Mesangial cell (primary cell): ENCODE results near the gene RASA4. TPM values are rescaled to one million over a fixed set of nuclear protein-coding genes. Genes with fewer than 3 reads are reported as not detected.

ENCODE experiments used
- total RNA-seq: library from RNA; depleted of rRNA; stranded (reverse); fragments of >200 nt; gene quantifications from 2 replicates; pipeline ENCODE4 v1.2.3, GENCODE V29; 2015

The RASA4 gene
- 3.4 and 16.2 TPM in 2 replicates for total RNA-seq

DNA sequence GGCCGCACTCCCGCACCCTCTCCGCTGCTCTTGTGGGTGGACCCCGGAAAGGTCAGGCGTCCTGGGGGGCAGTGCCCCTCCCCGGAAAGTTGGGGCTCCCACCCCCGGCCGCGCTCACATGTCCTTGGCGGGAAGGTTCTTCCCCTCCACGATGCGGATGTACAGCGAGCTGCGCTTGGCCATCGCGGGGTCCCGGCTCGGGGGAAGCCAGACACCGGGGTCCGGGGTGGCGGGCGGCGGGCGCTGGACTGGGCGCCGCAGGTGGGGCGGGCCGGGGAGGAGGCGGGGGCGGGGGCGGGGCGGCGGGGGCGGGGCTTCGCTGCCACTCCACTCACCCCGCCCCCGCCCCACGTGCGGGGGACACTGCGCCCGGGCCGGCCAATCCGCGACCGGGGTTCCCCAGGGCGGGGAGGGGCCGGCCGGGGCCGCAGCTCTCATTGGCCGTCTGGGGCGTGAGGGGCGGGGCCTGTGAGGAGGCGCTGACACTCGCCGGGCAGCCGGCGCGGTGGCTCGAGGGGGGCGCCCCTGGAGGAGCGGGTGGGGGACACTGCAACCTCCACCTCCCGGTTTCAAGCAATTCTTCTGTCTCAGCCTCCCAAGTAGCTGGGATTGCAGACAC lies at the start of gene RASA4:
TSS of gene RASA4 (minus strand) at position 250 of the 619 bp plus-strand sequence. CDS start at position 183, 67 bp downstream.

DNA sequence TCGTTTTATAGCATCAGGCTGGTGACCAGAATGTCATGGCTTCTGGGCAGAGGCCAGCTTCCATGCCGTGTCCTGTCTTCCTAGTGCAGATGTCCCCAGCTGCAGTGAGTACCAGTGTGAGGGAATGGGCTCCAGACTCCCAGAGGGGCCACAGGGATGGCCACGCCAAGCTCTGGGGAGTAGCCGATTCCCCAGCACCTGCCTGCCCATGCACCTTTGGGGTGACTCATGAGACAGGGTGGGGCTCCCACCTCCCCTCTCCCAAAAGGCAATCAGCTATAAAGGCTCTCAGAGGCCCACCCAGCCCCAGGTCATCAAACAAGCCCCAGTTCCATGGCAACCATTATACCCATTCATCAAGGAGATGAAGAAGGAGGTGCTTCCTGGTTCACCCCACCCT lies 33.4 kb upstream of the RASA4 start, which contains the start of gene SPDYE2B:
TSS of gene SPDYE2B (plus strand) at position 396 of the 400 bp plus-strand sequence. CDS start 2,030 bp downstream, outside the sequence.

DNA sequence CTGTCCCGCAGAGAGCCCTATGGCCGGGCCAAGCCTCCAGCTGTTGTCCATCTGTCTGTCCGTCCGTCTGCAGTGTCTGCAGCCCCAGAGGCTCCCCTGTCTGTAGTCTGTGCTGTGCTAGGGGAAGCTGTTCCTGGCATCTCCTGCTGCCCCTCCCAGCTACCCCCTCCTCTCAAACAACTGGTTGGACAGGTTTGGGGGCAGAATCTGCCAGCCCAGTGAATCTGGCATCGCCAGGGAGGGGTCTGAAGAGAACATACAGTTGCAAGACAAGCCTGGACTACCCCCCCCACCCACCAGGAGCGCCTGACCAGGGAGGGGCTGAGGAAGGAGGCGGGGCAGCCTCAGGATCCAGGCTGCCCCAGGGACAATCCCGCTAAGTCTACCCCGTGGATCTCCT lies 26.1 kb upstream of the RASA4 start, which contains the start of gene UPK3BL1:
TSS of gene UPK3BL1 (minus strand) at position 101 of the 400 bp plus-strand sequence. CDS start at position 51, 50 bp downstream.

DNA sequence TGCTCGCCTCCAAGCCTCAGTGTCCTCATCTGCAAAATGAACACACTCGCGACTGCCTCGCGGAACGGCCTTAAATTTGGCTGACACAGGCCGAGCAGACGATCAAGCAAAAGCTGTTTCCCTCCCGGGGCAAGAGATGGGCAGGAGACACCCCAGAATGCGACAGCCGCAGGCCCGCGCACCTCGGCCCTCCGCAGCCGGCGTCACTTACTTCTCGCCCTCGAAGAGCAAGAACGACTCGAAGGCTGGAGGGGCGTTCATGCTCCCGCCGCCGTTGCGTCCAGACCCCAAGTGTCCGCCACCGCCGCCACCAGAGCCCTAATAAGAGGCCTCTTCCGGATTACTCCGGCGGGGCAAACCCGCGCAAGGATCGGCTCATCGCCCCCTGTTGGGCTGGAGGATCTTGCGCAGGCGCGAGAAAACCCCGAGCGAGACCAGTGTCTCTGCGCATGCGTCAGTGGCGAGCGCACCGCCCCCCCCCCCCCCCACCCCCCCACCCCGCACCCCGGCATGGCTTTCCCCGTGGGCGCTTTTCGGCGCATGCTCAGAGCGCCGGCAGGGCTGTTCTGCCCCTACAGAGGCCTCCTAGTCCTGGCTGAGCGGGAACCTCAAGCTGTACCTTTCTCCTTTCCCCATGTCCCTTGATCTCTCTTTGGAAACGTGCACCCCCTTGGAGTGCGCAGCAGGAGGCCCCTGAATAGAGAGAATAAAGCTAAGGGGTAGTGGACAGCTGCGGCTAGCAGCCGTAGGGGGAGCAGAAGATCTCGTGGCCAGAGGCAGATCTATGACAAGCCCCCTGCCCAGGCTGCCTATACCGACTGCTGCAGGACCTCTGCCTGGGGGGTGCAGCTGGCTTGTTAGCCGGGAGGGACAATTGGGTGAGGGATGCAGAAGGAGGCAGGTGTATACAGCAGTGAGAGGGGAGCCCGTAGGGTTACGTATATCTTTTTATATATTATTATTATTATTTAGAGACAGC lies 44.0 kb downstream of the RASA4 start, which contains the start of gene POLR2J3:
TSS of gene POLR2J3 (minus strand) at position 323 of the 979 bp plus-strand sequence. CDS start at position 261, 62 bp downstream.

DNA sequence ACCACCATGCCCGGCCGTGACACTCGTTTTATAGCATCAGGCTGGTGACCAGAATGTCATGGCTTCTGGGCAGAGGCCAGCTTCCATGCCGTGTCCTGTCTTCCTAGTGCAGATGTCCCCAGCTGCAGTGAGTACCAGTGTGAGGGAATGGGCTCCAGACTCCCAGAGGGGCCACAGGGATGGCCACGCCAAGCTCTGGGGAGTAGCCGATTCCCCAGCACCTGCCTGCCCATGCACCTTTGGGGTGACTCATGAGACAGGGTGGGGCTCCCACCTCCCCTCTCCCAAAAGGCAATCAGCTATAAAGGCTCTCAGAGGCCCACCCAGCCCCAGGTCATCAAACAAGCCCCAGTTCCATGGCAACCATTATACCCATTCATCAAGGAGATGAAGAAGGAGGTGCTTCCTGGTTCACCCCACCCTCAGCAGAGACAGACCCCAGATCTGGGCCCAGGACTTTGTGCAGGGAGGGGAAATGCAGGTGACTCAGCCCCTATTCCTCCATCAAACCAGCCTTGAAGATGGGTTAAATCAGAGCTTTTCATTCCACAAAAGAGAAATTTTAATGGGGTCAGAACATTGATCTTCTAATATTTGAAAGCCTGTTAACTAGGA lies 65.6 kb downstream of the RASA4 start, which contains the start of gene SPDYE2:
TSS of gene SPDYE2 (plus strand) at position 419 of the 615 bp plus-strand sequence. CDS start 2,030 bp downstream, outside the sequence.

DNA sequence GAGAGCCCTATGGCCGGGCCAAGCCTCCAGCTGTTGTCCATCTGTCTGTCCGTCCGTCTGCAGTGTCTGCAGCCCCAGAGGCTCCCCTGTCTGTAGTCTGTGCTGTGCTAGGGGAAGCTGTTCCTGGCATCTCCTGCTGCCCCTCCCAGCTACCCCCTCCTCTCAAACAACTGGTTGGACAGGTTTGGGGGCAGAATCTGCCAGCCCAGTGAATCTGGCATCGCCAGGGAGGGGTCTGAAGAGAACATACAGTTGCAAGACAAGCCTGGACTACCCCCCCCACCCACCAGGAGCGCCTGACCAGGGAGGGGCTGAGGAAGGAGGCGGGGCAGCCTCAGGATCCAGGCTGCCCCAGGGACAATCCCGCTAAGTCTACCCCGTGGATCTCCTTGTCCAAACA lies 73.0 kb downstream of the RASA4 start, which contains the start of gene UPK3BL2:
TSS of gene UPK3BL2 (minus strand) at position 101 of the 400 bp plus-strand sequence. CDS start at position 41, 60 bp downstream.

Other genes with a start within 250 kb of the RASA4 start
- 9.1 and 16.4 TPM in 2 replicates for gene PRKRIP1, start 220.4 kb downstream of the RASA4 start, total RNA-seq
- gene ORAI2, start 183.2 kb downstream of the RASA4 start, total RNA-seq = 60.6 and 61.8 TPM in 2 replicates
- 22.2 and 27.6 TPM in 2 replicates for gene ALKBH4, start 151.9 kb downstream of the RASA4 start, total RNA-seq
- 28.1 and 32.8 TPM in 2 replicates for gene LRWD1, start 151.8 kb downstream of the RASA4 start, total RNA-seq
- gene POLR2J, start 137.8 kb downstream of the RASA4 start, total RNA-seq = 50.3 and 62.1 TPM in 2 replicates
- gene RASA4B, start 99.0 kb downstream of the RASA4 start, total RNA-seq = 0.81 and 26.1 TPM in 2 replicates
- gene UPK3BL2, start 73.1 kb downstream of the RASA4 start, total RNA-seq = 0.98 and 10.5 TPM in 2 replicates
- not detected in 2 replicates for gene SPDYE2, start 65.5 kb downstream of the RASA4 start, total RNA-seq
- 6.8 and 51.0 TPM in 2 replicates for gene POLR2J3, start 44.2 kb downstream of the RASA4 start, total RNA-seq
- gene UPK3BL1, start 26.0 kb upstream of the RASA4 start, total RNA-seq = 8.6 and 50.1 TPM in 2 replicates
- gene SPDYE2B, start 33.6 kb upstream of the RASA4 start, total RNA-seq = not detected in 2 replicates
- gene POLR2J2, start 54.9 kb upstream of the RASA4 start, total RNA-seq = 0.33 and 2.7 TPM in 2 replicates
- 7.2 and 8.1 TPM in 2 replicates for gene FAM185A, start 132.2 kb upstream of the RASA4 start, total RNA-seq